Lung (tissue), 12 donors: ENCODE data around the gene JKAMP. TPM values are rescaled to one million over a fixed set of nuclear protein-coding genes. Genes with fewer than 3 reads are reported as not detected.

Experiments used
- ATAC-seq: fragments of 200-7000 bp; cut with Tn5 transposase; one replicate; pipeline ENCODE4 v1.9.1; 2020; ENCODE audit warnings: moderate number of reproducible peaks; ENCODE audit not compliant: insufficient read depth, low FRiP score
- DNase-seq, 3 donors: peaks; one replicate each; pipeline ENCODE4 v3.0.0-alpha.2; 2013 to 2017
- H3K27ac ChIP-seq, 2 donors: one replicate each; pipeline ENCODE4 v1.5.1; 2013; ENCODE audit warnings: mild to moderate bottlenecking in 2 of 2, moderate library complexity in 2 of 2, control low read depth in 1 of 2, inconsistent platforms in 1 of 2, low read depth in 1 of 2, low read length in 1 of 2
- H3K27me3 ChIP-seq, 3 donors: one replicate each; pipeline ENCODE4 v1.5.1; 2013; ENCODE audit warnings: low read length in 2 of 3; ENCODE audit not compliant: control insufficient read depth in 3 of 3, insufficient read depth in 3 of 3
- H3K36me3 ChIP-seq, 4 donors: one replicate each; pipeline ENCODE4 v1.5.1; 2013; ENCODE audit warnings: low read length in 4 of 4, mild to moderate bottlenecking in 1 of 4, moderate library complexity in 1 of 4; ENCODE audit not compliant: control insufficient read depth in 4 of 4, insufficient read depth in 4 of 4
- H3K4me1 ChIP-seq, 5 donors: one replicate each; pipeline ENCODE4 v1.5.1; 2013; ENCODE audit warnings: low read length in 5 of 5, mild to moderate bottlenecking in 2 of 5, moderate library complexity in 1 of 5; ENCODE audit not compliant: control insufficient read depth in 5 of 5, insufficient read depth in 5 of 5
- H3K4me3 ChIP-seq: one replicate; pipeline ENCODE4 v1.5.1; 2013; ENCODE audit warnings: mild to moderate bottlenecking, control low read depth, moderate library complexity
- H3K9ac ChIP-seq, 2 donors: one replicate each; pipeline ENCODE4 v1.5.1; 2013; ENCODE audit warnings: low read length in 2 of 2, control low read depth in 1 of 2; ENCODE audit not compliant: insufficient read depth in 1 of 2
- H3K9me3 ChIP-seq, 4 donors: one replicate each; pipeline ENCODE4 v1.5.1; 2013; ENCODE audit warnings: low read length in 3 of 4, mild to moderate bottlenecking in 1 of 4, moderate library complexity in 1 of 4; ENCODE audit not compliant: control insufficient read depth in 4 of 4, insufficient read depth in 3 of 4
- CTCF ChIP-seq: IDR thresholded peaks from 2 replicates; pipeline ENCODE4 v1.5.1; 2012; ENCODE audit warnings: mild to moderate bottlenecking; ENCODE audit errors: control extremely low read depth, extremely low read depth
- WGBS, 2 donors: extraction: QIAGEN DNeasy Blood & Tissue Kit; methylation state at CpG; one replicate each; pipeline ENCODE4 v1.1.7; 2013; 5-methylcytosine and 5-hydroxymethylcytosine counted together
- polyA plus RNA-seq, 2 donors: library from polyadenylated mRNA; stranded (reverse); fragments of 200-250 nt; gene quantifications; one replicate each; pipeline ENCODE4 v1.2.1, GENCODE V29; 2013
- total RNA-seq, 2 donors: library from RNA; depleted of rRNA in 1 of 2; stranded (reverse); fragments of >200 nt in 1 of 2; gene quantifications; one replicate each; pipeline ENCODE4 v1.2.1, GENCODE V29; 2014 to 2021
- donor health status: control.
- donor health status: control.
- donor health status: Bipolar disorder and iron deficiency.
- donor health status: healthy.
- donor health status: DM: yes; HTN: yes; CAD: no.

Gene JKAMP
- total and polyA plus RNA-seq, 4 donors = 21.8 to 111 (median 38.7) TPM

DNA sequence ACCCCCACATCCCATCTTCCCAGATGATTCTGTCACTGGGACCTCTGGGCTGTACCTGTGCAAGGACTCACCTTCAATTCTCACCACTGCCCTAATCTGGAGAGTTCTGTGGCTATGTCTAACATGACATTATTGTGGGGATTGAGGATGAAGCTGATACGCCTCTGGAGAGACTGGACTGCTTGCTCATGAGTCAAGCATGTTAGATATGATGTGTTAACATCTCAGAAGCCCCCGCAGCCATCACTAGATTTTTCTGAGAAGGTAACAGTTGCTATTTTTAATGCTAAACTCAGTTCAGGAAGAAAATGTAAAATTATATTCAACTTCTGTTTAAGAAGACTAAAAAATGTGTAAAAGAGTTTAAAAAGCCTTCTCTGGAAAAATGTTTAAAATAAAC, 25.7 kb downstream of the JKAMP start:
- peaks cover 0 to 9% (median 0%) of the 10 kb centered on the region in 5 donors for H3K4me1 ChIP-seq
- no peaks in the 10 kb centered on the region for H3K27me3 ChIP-seq
- 86 to 87% methylated on average over 2 of the region's 2 CpGs for WGBS, 2 donors
- DNase-seq (no peak), ATAC-seq (no peak)
- H3K9ac ChIP-seq = no peak overlapping the region
- H3K27ac ChIP-seq = no peak overlapping the region
- no peak for TF ChIP-seq CTCF
- no peak overlapping the region for H3K4me3 ChIP-seq
- H3K9me3 ChIP-seq = no peaks in the 10 kb centered on the region
- no peaks in the 10 kb centered on the region for H3K36me3 ChIP-seq

- no peaks in the 10 kb centered on the region for H3K9me3 ChIP-seq
- no peaks in the 10 kb centered on the region for H3K36me3 ChIP-seq
- no peak overlapping the region for H3K4me3 ChIP-seq
- peaks cover 0 to 9% (median 0%) of the 10 kb centered on the region in 5 donors for H3K4me1 ChIP-seq
- ATAC-seq (no peak), DNase-seq (peak in 2 of 3 donors; percentile 20 to 39)
- no peak for TF ChIP-seq CTCF
- WGBS, 2 donors = 46 to 52% methylated on average over 3 of the region's 3 CpGs
- H3K9ac ChIP-seq = no peak overlapping the region
- no peak overlapping the region for H3K27ac ChIP-seq
- no peaks in the 10 kb centered on the region for H3K27me3 ChIP-seq
Measured at GRCh38 chr14:59510966-59511365, 26.6 kb downstream of the JKAMP start.

GRCh38 chr14:59511916-59512575, 27.7 kb downstream of the JKAMP start:
- 80 to 88% methylated on average over 4 of the region's 4 CpGs for WGBS, 2 donors
- no peak for TF ChIP-seq CTCF
- DNase-seq (peak in 1 of 3 donors; percentile 10), ATAC-seq (no peak)
- no peaks in the 10 kb centered on the region for H3K9me3 ChIP-seq
- peaks cover 0 to 9% (median 0%) of the 10 kb centered on the region in 5 donors for H3K4me1 ChIP-seq
- no peak overlapping the region for H3K27ac ChIP-seq
- no peak overlapping the region for H3K4me3 ChIP-seq
- no peak overlapping the region for H3K9ac ChIP-seq
- no peaks in the 10 kb centered on the region for H3K36me3 ChIP-seq
- no peaks in the 10 kb centered on the region for H3K27me3 ChIP-seq

GRCh38 chr14:59520224-59520623, 35.9 kb downstream of the JKAMP start:
- H3K27me3 ChIP-seq = no peaks in the 10 kb centered on the region
- no peak for TF ChIP-seq CTCF
- H3K4me1 ChIP-seq = no peaks in the 10 kb centered on the region
- no peak overlapping the region for H3K27ac ChIP-seq
- no peak overlapping the region for H3K4me3 ChIP-seq
- WGBS, 2 donors = 85 to 92% methylated on average over 3 of the region's 3 CpGs
- ATAC-seq (no peak), DNase-seq (no peak)
- no peaks in the 10 kb centered on the region for H3K36me3 ChIP-seq
- H3K9ac ChIP-seq = no peak overlapping the region
- no peaks in the 10 kb centered on the region for H3K9me3 ChIP-seq
